GM19035 (cell line): Measurements from ENCODE around the gene PCSK6.
"Not testable (repeated sequence)": the region's sequence is repeated elsewhere in the genome, so short reads cannot be mapped to it uniquely, and the experiment has no call there.

ENCODE experiments used
- ATAC-seq: cut with Tn5 transposase; IDR thresholded peaks from one replicate; pipeline ENCODE4 v1.9.1; 2021; ENCODE audit not compliant: unreplicated experiment

Gene PCSK6

DNA sequence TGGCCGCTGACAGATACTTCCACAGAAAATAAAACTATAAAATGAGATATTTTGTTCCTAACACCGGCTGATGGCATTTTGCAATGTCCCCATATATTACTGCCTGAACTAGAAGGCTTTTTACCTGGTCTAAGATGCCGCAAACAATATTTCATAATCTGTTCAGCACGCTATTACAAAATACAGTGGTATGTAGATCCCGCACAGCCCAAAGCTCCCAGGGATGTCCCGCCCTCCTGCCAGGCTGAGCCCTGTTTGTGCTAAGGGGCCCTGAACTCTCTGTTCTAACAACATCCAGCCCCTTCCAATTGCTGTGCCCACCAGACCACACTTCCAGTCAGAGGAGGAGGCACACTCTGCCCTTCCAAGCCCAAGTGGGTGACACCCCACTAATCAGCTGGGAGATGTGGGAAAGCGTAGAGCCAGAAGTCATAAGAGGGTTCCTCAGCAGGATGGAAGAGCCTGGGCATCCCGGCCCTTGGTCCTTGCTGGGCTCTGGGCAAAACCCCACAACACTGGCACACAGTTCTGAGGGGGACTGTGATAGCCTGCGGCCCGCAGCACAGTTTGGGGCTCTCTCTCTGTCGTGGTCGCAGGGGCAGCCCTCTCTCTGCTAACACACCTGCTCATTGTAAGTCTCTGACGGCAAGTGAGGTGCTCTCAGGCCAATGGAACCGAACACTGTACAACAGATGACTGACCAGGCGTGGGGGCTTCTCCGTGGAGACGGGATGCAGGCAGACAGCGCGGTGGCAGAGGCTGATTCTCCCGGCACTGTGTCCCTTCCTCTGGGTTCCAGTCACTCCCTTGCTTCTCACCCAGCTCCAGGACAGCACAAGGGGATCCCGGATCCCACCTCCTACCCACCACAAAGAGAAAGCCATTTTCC lies 55.2 kb downstream of the PCSK6 start:
- no peak for ATAC-seq

DNA sequence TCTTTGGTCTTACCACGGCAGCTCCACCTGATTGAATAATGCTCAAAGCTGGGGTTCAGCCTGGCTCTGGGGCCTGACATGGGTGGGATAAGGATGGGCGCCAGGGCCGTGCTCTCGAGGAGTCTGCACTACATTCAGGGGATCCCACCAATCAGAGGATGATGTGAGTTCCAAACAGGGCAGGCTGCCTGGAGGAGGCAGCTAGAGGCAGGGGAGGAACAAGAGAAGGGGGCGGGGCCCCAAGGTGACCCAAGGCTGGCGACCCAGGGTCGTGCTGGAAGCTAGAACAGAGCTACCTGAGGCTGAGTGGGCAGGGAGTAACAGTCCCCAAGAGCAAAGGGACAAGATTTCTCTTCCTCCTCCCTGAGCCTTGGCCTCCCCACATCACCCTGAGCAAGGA lies 56.1 kb downstream of the PCSK6 start:
- no peak for ATAC-seq

DNA sequence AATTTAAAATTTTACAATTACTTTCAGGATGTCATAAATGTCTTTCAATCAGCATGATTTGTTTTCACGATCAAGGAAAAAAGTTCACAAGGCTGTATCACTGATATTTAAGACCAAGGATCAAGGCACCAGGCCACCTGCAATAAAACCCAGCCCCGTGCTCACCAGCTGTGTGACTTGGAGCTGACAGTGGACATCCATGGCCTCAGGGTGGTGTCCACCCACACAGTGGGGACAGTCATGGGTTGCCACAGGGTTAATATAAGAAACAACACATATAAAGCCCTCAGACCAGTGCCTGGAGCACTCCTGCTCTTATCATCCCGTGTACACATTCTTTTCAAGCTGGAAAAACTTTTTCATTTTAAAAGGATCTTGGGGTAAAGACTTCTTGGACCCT lies 56.5 kb downstream of the PCSK6 start:
- no peak for ATAC-seq

DNA sequence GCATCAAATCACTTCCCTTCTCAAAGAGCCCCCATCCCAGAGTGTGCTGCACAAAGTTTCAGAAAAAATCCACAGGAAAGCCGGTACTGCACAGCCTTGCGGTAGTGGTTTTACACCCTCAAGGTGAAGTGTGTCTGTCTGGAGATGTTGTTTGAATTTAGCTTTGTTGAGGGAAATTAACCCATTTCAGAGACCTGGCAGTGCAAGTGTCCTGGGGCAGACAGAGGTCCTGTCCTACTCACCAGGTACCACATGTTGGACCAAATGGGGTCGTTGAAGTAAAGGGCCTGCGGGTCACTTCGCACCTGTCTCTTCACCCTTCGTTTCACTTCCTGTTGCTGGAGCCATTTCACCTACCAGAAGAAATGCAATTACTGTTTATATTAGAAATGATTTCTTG lies 57.8 kb downstream of the PCSK6 start:
- ATAC-seq: no peak

DNA sequence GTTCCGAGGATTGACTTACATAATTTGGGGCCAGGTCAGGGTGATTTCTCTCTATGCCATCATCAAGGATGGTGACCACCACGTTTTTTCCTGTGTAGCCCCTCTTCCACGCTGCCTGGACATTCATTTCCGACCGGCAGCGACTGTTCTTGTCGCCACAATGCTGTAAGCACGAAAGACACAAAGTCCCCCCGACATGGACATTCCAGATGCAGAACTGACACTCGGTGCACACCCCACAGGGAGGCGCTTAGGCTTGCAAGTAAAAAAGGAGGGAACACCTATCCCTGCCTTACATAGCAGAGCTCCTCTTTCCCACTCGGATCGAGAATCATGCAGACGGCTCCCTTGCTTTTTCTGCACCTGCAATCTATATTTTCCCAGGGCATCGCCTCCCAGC lies 58.2 kb downstream of the PCSK6 start:
- ATAC-seq: no peak

DNA sequence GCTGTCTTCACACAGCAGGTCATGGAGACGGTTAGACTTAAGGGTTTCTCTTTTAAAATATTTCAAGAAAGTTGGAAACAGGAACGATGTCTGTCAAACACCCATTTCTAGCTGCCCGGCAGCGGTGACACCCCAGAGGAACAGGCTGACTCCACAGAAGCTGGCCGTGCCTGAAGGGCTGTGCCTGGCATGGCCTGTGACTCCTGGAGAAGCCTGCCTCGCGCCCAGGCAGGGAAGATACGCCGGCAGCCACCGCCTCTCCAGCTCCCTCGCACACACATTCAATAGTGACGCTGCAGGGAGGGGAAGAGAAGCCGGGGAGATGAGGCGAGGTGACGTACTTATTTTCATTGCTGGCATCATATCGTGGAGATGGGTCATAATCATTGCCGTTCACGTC lies 59.9 kb downstream of the PCSK6 start:
- no peak for ATAC-seq

DNA sequence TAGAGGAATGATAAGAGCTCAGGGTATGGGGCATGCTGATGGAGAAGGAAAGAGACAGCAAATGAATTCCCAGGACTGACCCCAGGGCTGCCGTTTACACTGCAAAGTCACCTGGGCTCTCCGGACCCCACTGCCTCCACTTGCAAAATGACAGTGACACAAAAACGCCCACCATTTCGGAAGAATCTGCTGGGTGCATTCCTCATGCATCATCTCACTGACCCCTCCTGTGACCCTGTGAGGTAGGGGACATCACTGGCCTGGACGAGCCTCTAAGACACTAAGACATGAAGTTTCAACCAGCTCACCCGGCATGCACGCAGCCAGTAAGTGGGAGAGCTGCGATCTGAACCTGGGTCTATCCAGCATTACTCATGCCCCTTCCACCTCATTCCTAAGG lies 60.3 kb downstream of the PCSK6 start:
- ATAC-seq: no peak

DNA sequence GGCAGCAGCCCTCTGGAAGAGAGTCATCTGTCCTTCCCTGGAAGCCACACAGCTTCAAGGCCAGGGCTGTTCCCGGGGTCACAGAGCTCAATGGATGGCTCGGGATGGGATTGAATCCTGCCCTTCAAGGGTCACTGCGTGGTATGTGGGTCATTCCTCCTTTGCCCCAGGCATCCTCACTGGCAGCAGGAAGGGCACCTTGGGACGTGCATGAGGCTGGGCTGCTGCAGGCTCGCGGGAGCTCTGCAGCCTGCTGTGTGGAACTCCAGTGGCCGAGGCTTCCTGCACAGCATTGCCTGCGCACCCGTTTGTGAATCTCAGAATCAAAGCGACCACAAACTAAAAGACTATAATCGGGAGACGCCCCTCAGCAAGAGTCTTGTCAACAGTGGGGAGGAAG lies 60.7 kb downstream of the PCSK6 start:
- no peak for ATAC-seq

DNA sequence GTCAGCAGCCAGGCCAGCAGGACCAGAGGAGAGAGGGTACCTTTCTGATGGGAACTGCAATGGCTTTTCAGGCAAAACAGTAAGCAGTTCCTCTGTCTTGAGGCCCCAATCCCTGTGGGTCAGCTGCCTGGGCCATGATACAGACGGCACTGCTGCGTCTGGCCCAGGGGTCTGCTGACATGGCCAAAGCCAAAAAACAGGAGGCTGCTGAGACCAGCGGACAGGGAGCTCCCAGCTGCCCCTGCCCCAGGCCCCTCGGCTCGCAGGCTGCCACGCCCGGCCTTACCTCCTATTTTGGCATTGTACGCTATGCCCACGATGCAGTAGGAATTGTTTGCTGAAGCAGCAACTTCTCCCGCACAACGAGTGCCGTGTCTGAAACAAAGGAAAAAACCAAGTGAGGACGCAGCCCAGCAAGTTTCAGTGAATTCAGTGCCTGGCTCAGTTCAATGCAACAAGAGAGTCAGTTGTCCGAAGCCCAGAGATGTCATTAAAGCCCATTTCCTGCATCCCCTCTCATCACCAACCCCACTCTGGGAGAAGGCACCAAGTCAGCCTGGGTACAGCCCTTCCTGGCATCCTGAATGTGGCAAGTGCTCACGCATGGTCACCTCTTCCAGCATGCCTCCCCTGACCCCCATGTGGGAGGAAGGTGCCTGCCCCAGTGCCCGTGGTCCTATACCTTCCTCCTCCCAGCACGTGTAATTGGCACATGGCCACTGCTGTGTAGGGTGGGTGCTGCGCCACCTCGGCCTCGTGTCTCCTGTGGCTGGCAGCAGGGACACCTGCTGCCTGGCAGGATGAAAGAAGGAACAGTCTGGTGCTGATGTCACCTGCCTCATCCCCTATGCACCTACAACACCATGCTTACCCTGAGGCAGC lies 61.7 kb downstream of the PCSK6 start:
- ATAC-seq: no peak

DNA sequence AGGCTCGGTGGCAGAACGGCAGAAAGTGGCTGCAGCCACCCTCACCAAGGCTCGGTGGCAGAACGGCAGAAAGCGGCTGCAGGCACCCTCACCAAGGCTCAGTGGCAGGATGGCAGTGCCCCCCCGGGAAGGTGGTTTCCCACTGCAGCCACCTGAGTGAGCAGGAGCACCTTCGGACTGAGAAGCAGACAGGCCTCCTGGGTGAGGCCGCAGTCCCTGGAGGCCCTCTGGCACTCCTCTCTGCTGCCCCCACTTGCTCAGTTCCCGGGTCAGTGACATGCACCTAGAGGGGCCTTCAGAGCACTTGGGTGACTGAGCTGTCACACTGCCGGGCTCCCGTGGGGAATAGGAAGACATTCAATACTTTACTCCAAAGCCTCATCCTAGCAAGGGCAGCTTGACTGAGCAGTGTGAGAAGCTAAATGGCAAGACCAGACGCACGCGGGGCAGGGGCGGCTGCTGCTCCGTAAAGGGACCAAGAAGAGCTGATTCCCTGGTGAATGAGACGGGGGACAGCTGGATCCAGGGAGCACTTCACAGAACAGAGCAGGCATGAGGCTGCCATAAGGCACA lies 62.7 kb downstream of the PCSK6 start:
- no peak for ATAC-seq

DNA sequence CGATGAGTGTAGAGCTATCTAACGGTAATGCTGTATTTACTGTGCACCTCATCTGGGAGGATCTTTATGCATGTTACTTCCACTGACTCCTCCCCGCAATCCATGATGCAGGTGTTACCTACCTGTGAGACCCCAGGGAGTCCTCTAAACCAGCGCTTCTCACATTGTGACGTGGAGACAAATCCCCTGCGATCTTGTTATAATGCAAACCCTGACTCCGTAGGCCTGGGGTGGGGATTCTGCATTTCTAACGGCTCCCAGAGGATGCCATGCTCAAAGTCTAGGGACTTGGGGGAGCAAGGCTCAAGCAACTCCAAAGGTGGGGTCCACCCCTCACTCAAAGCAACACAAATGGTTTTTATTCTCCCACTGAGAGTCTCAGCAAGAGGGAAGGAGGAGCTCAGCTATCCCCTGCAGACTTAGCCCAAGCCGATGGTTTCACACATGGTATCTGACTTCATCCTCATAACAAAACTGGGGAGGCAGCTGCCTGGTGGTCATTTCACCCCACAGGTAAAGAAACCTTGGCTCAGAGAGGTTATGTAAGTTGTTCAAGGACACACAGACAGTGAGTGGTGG lies 63.6 kb downstream of the PCSK6 start:
- no peak for ATAC-seq

DNA sequence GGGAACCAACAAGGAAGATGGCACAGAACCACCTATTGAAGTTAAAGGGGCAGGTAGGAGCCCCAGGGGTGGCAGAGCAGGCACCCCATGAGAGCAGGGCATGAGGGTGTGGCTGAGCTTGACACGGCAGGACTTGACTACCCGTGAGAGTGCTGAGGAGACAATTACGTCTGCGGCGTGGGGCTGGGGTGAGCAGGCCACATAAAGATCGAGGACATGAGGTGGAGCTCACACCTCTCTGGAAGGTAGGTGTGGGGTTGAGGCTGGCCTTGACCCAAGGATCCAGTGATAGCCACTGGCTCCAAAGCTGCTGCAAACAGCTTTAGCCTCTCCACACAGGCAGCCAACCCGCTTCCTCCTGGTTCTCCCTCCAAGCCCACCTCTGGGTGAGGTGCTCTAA lies 64.5 kb downstream of the PCSK6 start:
- no peak for ATAC-seq

DNA sequence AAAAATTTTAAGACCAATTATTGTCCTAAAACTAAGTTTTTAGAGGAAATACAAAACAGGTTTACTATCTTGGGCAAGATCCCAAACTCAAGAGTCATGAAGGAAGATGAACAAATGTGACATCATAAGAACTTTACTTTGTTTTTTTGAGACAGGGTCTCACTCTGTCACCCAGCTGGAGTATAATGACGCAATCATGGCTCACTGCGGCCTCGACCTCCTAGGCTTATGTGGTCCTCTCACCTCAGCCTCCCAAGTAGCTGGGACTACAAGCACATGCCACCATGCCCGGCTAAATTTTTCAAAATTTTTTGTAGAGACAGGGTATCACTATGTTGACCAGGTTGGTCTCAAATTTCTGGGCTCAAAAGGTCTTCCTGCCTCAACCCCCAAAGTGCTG lies 69.3 kb downstream of the PCSK6 start:
- ATAC-seq: no peak

DNA sequence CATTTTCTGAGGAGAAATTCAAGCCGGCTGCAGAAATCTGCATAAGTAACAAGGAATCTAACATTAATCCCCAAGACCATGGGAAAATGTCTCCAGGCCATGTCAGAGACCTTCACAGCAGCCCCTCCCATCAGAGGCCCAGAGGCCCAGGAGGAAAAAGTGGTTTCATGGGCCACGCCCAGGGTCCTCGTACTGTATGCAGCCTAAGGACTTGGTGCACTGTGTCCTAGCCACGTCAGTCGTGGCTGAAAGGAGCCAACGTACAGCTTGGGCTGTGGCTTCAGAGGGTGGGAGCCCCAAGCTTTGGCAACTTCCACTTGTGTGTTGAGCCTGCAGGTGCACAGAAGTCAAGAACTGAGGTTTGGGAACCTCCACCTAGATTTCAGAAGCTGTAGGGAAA lies 73.0 kb downstream of the PCSK6 start:
- not testable (repeated sequence) for ATAC-seq

DNA sequence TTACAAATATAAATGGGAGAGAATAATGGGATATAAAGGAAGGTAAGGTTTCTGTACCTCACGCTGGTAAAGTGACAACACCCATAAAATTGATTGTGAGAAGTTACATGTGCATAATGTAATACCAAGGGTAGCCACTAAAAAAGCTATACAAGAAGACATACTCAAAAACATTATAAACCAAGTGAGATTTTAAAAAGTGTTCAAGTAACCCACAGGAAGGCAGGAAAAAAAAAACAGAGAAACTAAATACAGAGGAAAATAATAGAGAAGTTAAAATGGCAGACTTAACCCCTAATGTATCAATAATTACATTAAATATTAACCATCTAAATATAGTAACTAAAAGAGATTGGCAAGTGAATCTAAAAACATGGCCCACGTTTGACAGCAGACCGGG lies 76.3 kb downstream of the PCSK6 start:
- no peak for ATAC-seq

DNA sequence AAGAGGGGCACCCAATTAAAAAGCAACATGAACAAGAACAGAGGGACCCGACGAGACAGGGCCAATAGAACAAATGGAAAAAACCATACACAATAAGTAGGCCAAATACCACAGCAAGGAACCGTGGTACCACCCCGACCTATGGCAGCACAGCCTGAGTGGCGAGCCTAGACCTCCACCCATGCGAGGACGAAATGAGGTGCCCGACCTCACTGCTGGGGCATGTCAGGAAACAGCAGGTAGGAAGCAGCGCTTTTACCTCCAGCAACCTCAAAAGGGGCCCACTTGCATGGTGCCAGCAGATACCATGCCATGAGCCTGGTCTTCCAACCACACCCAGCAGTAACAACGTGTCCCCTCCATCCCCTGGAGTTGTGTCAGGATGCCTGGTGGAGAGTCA lies 77.9 kb downstream of the PCSK6 start:
- ATAC-seq: no peak

DNA sequence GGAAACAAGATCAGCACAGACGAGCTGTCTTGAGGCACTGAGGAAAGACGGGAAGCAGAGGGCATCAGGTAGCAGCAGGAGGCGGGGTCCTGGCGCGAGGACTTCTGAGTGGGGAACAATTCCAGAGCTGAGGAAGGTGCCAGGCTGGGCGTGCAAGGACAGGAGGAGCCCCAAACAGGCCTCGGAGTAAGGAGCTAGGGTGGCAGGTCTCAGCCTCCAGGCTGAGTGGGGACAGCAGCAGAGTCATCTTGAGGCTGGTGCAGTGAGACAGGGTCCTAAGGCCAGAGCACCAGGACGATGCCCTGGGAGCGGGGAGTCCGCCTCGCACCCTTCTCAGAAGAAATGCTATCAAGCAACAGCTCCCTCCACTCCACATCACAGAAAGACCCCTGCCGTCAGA lies 78.4 kb downstream of the PCSK6 start:
- no peak for ATAC-seq

DNA sequence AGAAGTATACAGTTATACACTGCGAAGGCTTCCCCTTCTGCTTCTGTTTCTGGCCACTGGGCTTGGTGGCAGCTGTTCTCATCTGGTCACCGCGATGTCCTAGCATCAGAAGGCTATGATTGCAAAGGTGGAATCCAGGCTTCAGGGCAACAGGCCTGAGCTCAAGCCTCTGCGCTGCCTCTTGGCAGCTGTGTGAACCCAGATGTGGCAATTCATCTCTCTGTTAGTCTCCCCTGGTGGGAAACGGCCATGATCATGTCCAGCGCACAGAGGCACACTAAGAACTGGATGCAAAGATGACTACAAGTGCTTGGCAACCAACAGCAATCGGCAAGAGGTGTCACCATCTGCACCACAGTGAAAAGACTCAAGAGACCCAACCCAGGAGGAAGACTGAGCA lies 78.9 kb downstream of the PCSK6 start:
- ATAC-seq: no peak

DNA sequence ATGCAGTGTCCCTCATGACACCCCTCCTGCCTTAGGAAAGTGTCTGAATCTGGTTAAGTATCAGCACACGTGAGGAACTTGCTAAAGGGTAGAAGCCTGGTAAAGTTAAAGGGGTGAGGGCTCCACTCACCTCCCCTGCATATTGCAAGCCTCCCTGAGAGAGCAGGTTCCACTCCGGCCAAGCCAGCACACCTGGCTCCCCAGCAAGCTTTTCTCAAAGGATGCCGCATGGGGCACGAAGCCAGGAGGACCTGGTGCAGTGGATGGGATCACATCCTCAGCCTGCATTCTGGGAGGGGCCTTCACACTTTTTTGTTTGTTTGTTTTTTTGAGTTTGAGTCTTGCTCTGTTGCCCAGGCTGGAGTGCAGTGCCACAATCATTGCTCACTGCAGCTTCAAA lies 79.9 kb downstream of the PCSK6 start:
- no peak for ATAC-seq

DNA sequence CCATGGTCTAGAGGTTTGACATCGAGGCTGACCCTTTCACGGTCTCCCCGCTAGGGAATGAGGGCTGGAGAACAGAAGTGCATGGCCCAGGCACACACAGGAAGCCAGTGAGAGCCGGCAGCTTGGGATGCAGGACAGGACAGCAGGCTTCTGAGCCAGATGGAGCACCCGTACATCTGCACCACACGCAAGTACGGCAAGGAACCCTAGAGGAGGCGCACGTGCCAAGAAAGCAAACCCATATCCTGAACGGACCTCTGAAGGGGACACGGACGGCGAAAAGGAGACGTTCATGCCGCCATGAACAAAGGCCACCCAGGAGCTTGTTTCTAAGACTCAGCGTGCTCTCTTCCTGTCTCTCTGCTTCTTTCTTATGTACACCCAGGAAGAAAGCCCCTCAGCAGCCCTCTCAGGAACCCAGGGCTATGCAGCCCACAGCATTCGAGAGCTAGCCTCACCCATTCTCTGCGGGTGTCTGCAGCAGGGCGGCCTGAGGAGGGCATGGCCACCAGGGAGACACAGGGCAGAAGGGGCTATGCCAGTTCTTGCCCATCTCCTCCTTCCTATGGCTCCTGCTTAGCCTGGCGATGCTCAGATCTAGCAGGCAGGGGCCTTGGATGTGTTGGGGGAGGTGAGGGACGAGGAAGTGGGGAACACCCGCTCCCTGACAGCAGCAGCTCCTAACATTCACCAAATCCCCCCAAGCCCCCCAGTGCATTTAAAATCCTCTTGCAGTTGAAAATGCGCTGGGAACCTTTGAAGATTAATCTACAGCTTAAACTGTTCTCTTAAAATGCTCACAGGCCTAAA lies 81.3 kb downstream of the PCSK6 start:
- no peak for ATAC-seq

DNA sequence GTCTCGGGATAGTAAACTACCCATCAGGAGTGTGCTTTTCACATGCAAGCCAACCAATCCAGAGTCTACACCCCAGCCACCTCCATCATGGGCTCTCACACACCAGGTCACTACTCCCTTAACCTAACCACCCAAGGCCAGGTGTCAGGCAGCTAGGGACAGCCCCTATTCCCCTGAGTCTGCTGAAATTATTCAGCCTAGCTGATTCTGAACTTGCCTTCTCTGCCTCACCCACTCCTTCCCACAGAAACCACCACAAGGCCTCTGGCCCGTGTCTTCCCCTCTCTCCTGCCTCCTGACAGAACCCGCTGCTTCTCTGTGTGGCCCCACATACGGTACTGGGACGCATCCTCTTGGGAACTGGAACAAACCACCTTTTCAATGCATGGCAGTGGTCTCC lies 82.1 kb downstream of the PCSK6 start:
- peak; percentile 98 for ATAC-seq
